Mesothelial cell of epicardium (in vitro differentiated cells): ENCODE measurements around the gene STPG1. TPM values are rescaled to one million over a fixed set of nuclear protein-coding genes. Genes with fewer than 3 reads are reported as not detected.
A peak's percentile ranks its signal among the peaks of the same experiment; 100 is the strongest.

Experiments
- DNase-seq, 2 experiments: peaks; one replicate each; pipeline ENCODE4 v3.0.0; 2021; ENCODE audit warnings: low spot score in 2 of 2; ENCODE audit not compliant: unreplicated experiment in 2 of 2
- H3K27ac Mint-ChIP-seq: 2 replicates; pipeline ENCODE4 v1.8.0; 2021; ENCODE audit warnings: mixed read lengths
- H3K27me3 Mint-ChIP-seq: 2 replicates; pipeline ENCODE4 v1.8.0; 2021; ENCODE audit warnings: low read depth, mixed read lengths
- H3K36me3 Mint-ChIP-seq: 2 replicates; pipeline ENCODE4 v1.8.0; 2021; ENCODE audit warnings: mixed read lengths
- H3K4me1 Mint-ChIP-seq: 2 replicates; pipeline ENCODE4 v1.8.0; 2021; ENCODE audit warnings: mixed read lengths
- H3K4me3 Mint-ChIP-seq: 2 replicates; pipeline ENCODE4 v1.8.0; 2021; ENCODE audit warnings: mild to moderate bottlenecking, moderate library complexity, mixed read lengths
- H3K9me3 Mint-ChIP-seq: 2 replicates; pipeline ENCODE4 v1.8.0; 2021; ENCODE audit warnings: mixed read lengths
- CTCF ChIP-seq: fragments of 200-600 bp; sonication (generic); IDR thresholded peaks from one replicate; pipeline ENCODE4 v1.5.0; 2021; ENCODE audit warnings: antibody characterized with exemption; ENCODE audit not compliant: unreplicated experiment
- total RNA-seq: library from RNA; stranded (reverse); gene quantifications from 3 replicates; pipeline ENCODE4 v1.2.1, GENCODE V29; 2021

STPG1 gene
- total RNA-seq, 1 donor from 2014 or later: 8.8 TPM

GRCh38 chr1:24319962-24320361, 93.6 kb downstream of the STPG1 start:
- Mint-ChIP-seq H3K4me1 (peaks cover 64% of the 10 kb centered on the region), H3K27ac (peak overlapping the region; percentile 97), H3K4me3 (peak overlapping the region; percentile 66)

GRCh38 chr1:24319312-24319863, 94.2 kb downstream of the STPG1 start, which contains the start of gene GRHL3:
TSS of gene GRHL3 (plus strand) at chr1:24319357. CDS start at chr1:24319552, 195 bp downstream.
- Mint-ChIP-seq H3K4me1 (peaks cover 64% of the 10 kb centered on the region), H3K27ac (peak within 1 kb of the TSS; percentile 97), H3K4me3 (peak within 1 kb of the TSS; percentile 66), H3K36me3 (no peaks in the 10 kb centered on the region), H3K27me3 (peaks cover 8% of the 10 kb centered on the region), H3K9me3 (no peaks in the 10 kb centered on the region)
- DNase-seq: peak in 1 of 2 experiments; percentile 57
- TF ChIP-seq CTCF: no peak

More at GRCh38 chr1:24319962-24320361, 93.6 kb downstream of the STPG1 start:
- no peaks in the 10 kb centered on the region for H3K36me3 Mint-ChIP-seq
- no peaks in the 10 kb centered on the region for H3K9me3 Mint-ChIP-seq
- peaks cover 8% of the 10 kb centered on the region for H3K27me3 Mint-ChIP-seq
- DNase-seq: no peak
- no peak for TF ChIP-seq CTCF

- Mint-ChIP-seq H3K36me3 (no peaks in the 10 kb centered on the region), H3K27ac (peak overlapping the region; percentile 97), H3K4me3 (peak overlapping the region; percentile 66), H3K27me3 (peaks cover 8% of the 10 kb centered on the region), H3K9me3 (no peaks in the 10 kb centered on the region), H3K4me1 (peaks cover 62% of the 10 kb centered on the region)
- no peak for DNase-seq
- TF ChIP-seq CTCF: no peak
These were observed 94.8 kb downstream of the STPG1 start for GRCh38 chr1:24318615-24319311.

- peaks cover 60% of the 10 kb centered on the region for H3K4me1 Mint-ChIP-seq
- no peak for DNase-seq
- H3K36me3 Mint-ChIP-seq: no peaks in the 10 kb centered on the region
- no peaks in the 10 kb centered on the region for H3K9me3 Mint-ChIP-seq
- H3K27ac Mint-ChIP-seq: peak overlapping the region; percentile 97
- peaks cover 8% of the 10 kb centered on the region for H3K27me3 Mint-ChIP-seq
- H3K4me3 Mint-ChIP-seq: peak overlapping the region; percentile 66
- TF ChIP-seq CTCF: no peak
These were observed 95.5 kb downstream of the STPG1 start for GRCh38 chr1:24317956-24318614.

GRCh38 chr1:24317081-24317480, 96.5 kb downstream of the STPG1 start:
- TF ChIP-seq CTCF: no peak
- Mint-ChIP-seq H3K9me3 (no peaks in the 10 kb centered on the region), H3K4me1 (peaks cover 53% of the 10 kb centered on the region), H3K4me3 (no peak overlapping the region), H3K27ac (peak overlapping the region; percentile 97), H3K36me3 (no peaks in the 10 kb centered on the region), H3K27me3 (peaks cover 5% of the 10 kb centered on the region)
- no peak for DNase-seq
